H1 (cell line): ENCODE results near the gene POLR2J. TPM values are rescaled to one million over a fixed set of nuclear protein-coding genes. Genes with fewer than 3 reads are reported as not detected.

Source experiments
- CTCF ChIA-PET: fragments of 300-600 bp; sonication (Branson Sonifier 250); formaldehyde crosslinking; loops from one replicate; lab custom pipeline; 2021; ENCODE audit not compliant: partially characterized antibody; lab: Charles Lee
- POLR2A ChIA-PET: fragments of 300-600 bp; sonication (Branson Sonifier 250); formaldehyde crosslinking; loops from one replicate; lab custom pipeline; 2021; ENCODE audit warnings: inconsistent platforms; ENCODE audit not compliant: partially characterized antibody; lab: Charles Lee
- DNase-seq, 2 experiments: peaks; one replicate each; pipeline versions ENCODE4 v3.0.0 to v3.0.0-alpha.2; 2010 to 2022; ENCODE audit warnings: low spot score in 2 of 2, low read depth in 1 of 2, mixed read lengths in 1 of 2
- FAIRE-seq: peaks from 2 replicates; lab custom pipeline; 2011; peaks lifted over from hg19 to GRCh38; lab: Jason Lieb, UNC
- H2AFZ ChIP-seq: 2 replicates; pipeline ENCODE4 v1.8.1; 2012; ENCODE audit warnings: low read length, inconsistent platforms
- H2AK5ac ChIP-seq: 2 replicates; pipeline ENCODE4 v1.6.1; 2013; ENCODE audit warnings: low read depth, low read length
- H2BK120ac ChIP-seq: replicated peaks from 2 replicates; pipeline ENCODE3; 2013; ENCODE audit warnings: low read depth, low read length, inconsistent platforms
- H2BK12ac ChIP-seq: 2 replicates; pipeline ENCODE4 v1.6.1; 2013; ENCODE audit warnings: low read depth, low read length
- H2BK15ac ChIP-seq: 2 replicates; pipeline ENCODE4 v1.6.1; 2013; ENCODE audit warnings: low read length
- H2BK20ac ChIP-seq: 2 replicates; pipeline ENCODE4 v1.6.1; 2013; ENCODE audit warnings: low read length
- H2BK5ac ChIP-seq: 2 replicates; pipeline ENCODE4 v1.6.1; 2013; ENCODE audit warnings: low read depth, low read length
- H3K14ac ChIP-seq: 2 replicates; pipeline ENCODE4 v1.6.1; 2013; ENCODE audit warnings: inconsistent platforms; ENCODE audit not compliant: insufficient read length
- H3K18ac ChIP-seq: 2 replicates; pipeline ENCODE4 v1.6.1; 2013; ENCODE audit warnings: low read length; ENCODE audit errors: extremely low read depth
- H3K23ac ChIP-seq: 2 replicates; pipeline ENCODE4 v1.6.1; 2013; ENCODE audit warnings: inconsistent platforms; ENCODE audit not compliant: insufficient read length
- H3K23me2 ChIP-seq: 2 replicates; pipeline ENCODE4 v1.6.1; 2013; ENCODE audit warnings: low read depth, low read length
- H3K27ac ChIP-seq: 2 replicates; pipeline ENCODE4 v1.6.1; 2011; ENCODE audit warnings: low read depth, low read length, inconsistent platforms
- H3K27me3 ChIP-seq, 4 experiments: replicated peaks in 1 of 4; 1 replicate in 1 of 4; 2 replicates in 3 of 4; pipeline versions ENCODE4 v1.6.1 to v1.8.1; 2011 to 2013; ENCODE audit warnings: low read length in 3 of 4, mild to moderate bottlenecking in 3 of 4, inconsistent platforms in 2 of 4, mixed read lengths in 2 of 4, moderate library complexity in 1 of 4; ENCODE audit not compliant: control insufficient read depth in 3 of 4, insufficient read depth in 3 of 4; ENCODE audit errors: extremely low read depth in 1 of 4
- H3K36me3 ChIP-seq, 4 experiments: 2 replicates each; pipeline versions ENCODE4 v1.6.1 to v1.8.1; 2011 to 2013; ENCODE audit warnings: mild to moderate bottlenecking in 4 of 4, low read length in 3 of 4, moderate library complexity in 2 of 4, control low read depth in 1 of 4, inconsistent platforms in 1 of 4; ENCODE audit not compliant: insufficient read depth in 4 of 4, control insufficient read depth in 2 of 4
- H3K4ac ChIP-seq: replicated peaks from 2 replicates; pipeline ENCODE3; 2013; ENCODE audit warnings: low read length, low read depth, mixed read lengths, inconsistent platforms; ENCODE audit not compliant: insufficient read length
- H3K4me1 ChIP-seq, 4 experiments: replicated peaks in 1 of 4; 1 replicate in 1 of 4; 2 replicates in 3 of 4; pipeline versions ENCODE4 v1.6.1 to v1.8.1; 2011 to 2013; ENCODE audit warnings: low read length in 3 of 4, inconsistent platforms in 2 of 4, mixed read lengths in 1 of 4; ENCODE audit not compliant: insufficient read depth in 4 of 4, control insufficient read depth in 3 of 4
- H3K4me2 ChIP-seq, 2 experiments: 2 replicates each; pipeline versions ENCODE4 v1.6.1 to v1.8.1; 2011 to 2013; ENCODE audit warnings: low read depth in 2 of 2, low read length in 2 of 2, control low read depth in 1 of 2, inconsistent platforms in 1 of 2, mild to moderate bottlenecking in 1 of 2; ENCODE audit not compliant: insufficient read depth in 1 of 2
- H3K4me3 ChIP-seq, 4 experiments: fragments of 200-600, 300-600 bp in 1 of 4; sonication (generic), shearing (Covaris generic), sonication (Bioruptor Twin) in 1 of 4; 2 replicates each; pipeline versions ENCODE4 v1.5.1 to v1.8.1; 2011 to 2016; ENCODE audit warnings: low read length in 4 of 4, low read depth in 3 of 4, control low read depth in 2 of 4, inconsistent platforms in 2 of 4, mild to moderate bottlenecking in 2 of 4, mixed read lengths in 1 of 4, moderate library complexity in 1 of 4; ENCODE audit not compliant: insufficient read depth in 2 of 4; ENCODE audit errors: extremely low read depth in 1 of 4
- H3K56ac ChIP-seq: replicated peaks from 2 replicates; pipeline ENCODE3; 2013; ENCODE audit warnings: low read depth, mild to moderate bottlenecking, mixed read lengths, low read length, inconsistent platforms; ENCODE audit not compliant: insufficient read length
- H3K79me1 ChIP-seq: 2 replicates; pipeline ENCODE4 v1.6.1; 2013; ENCODE audit warnings: low read depth, low read length, control low read depth
- H3K79me2 ChIP-seq, 2 experiments: 2 replicates each; pipeline versions ENCODE4 v1.6.1 to v1.8.1; 2012 to 2013; ENCODE audit warnings: low read length in 2 of 2, mild to moderate bottlenecking in 2 of 2, inconsistent platforms in 1 of 2; ENCODE audit not compliant: insufficient read depth in 2 of 2, control insufficient read depth in 1 of 2
- H3K9ac ChIP-seq, 4 experiments: replicated peaks in 1 of 4; 1 replicate in 1 of 4; 2 replicates in 3 of 4; pipeline versions ENCODE4 v1.6.1 to v1.8.1; 2011 to 2013; ENCODE audit warnings: low read depth in 3 of 4, low read length in 3 of 4, control low read depth in 2 of 4, mild to moderate bottlenecking in 2 of 4, moderate library complexity in 2 of 4, inconsistent platforms in 1 of 4; ENCODE audit errors: extremely low read depth in 1 of 4
- H3K9me3 ChIP-seq, 2 experiments: 2 replicates each; pipeline versions ENCODE4 v1.6.1 to v1.8.1; 2012 to 2013; ENCODE audit warnings: mild to moderate bottlenecking in 2 of 2, moderate library complexity in 2 of 2, control low read depth in 1 of 2, inconsistent platforms in 1 of 2, low read depth in 1 of 2, low read length in 1 of 2, mixed read lengths in 1 of 2; ENCODE audit not compliant: insufficient read depth in 2 of 2
- H4K20me1 ChIP-seq, 2 experiments: replicated peaks in 1 of 2; 2 replicates each; pipeline versions ENCODE3 to v1.8.1; 2011 to 2013; ENCODE audit warnings: inconsistent platforms in 2 of 2, low read length in 2 of 2, mild to moderate bottlenecking in 1 of 2; ENCODE audit not compliant: insufficient read depth in 2 of 2, control insufficient read depth in 1 of 2
- H4K5ac ChIP-seq: 2 replicates; pipeline ENCODE4 v1.6.1; 2013; ENCODE audit warnings: low read length, low read depth, mixed read lengths, inconsistent platforms; ENCODE audit not compliant: insufficient read length
- H4K8ac ChIP-seq: 2 replicates; pipeline ENCODE4 v1.8.0; 2013; ENCODE audit warnings: mild to moderate bottlenecking, moderate library complexity, low read length, inconsistent platforms; ENCODE audit not compliant: insufficient read depth; ENCODE audit errors: extremely low read depth
- H4K91ac ChIP-seq: replicated peaks from 2 replicates; pipeline ENCODE3; 2013; ENCODE audit warnings: low read length, mixed read lengths, inconsistent platforms; ENCODE audit not compliant: insufficient read length
- EGR1 ChIP-seq: IDR thresholded peaks from 2 replicates; pipeline ENCODE4 v1.6.1; 2011; ENCODE audit warnings: low read depth, low read length, borderline replicate concordance
- WGBS, 2 experiments: shearing (Covaris generic) in 1 of 2; methylation state at CpG; one replicate each; pipeline versions ENCODE4 v1.1.6 to v1.1.7; 2013 to 2015; ENCODE audit warnings: low lambda C conversion rate in 2 of 2, mixed read lengths in 2 of 2, inconsistent platforms in 1 of 2, low coverage in 1 of 2, missing lambda C conversion rate in 1 of 2; ENCODE audit not compliant: insufficient replicate concordance in 2 of 2, insufficient coverage in 1 of 2, insufficient read length in 1 of 2; ENCODE audit errors: extremely low coverage in 1 of 2, missing lambda C conversion rate in 1 of 2; 5-methylcytosine and 5-hydroxymethylcytosine counted together
- polyA plus RNA-seq, 7 experiments: library from polyadenylated mRNA; depleted of rRNA in 3 of 7; stranded (reverse) in 5 of 7; unstranded in 2 of 7; fragments of >200 nt in 5 of 7; fragments of 200-250 nt in 2 of 7; gene quantifications; 1 replicate in 5 of 7; 2 replicates in 1 of 7; 4 replicates in 1 of 7; pipeline versions ENCODE4 v1.2.1 to v1.2.3, GENCODE V29; 2011 to 2013; ENCODE audit warnings: missing spikeins in 2 of 7, mixed read lengths in 2 of 7
- total RNA-seq: library from RNA; stranded (reverse); fragmentation: NEBNext Ultra II Directional; extraction: Animal tissue kit (Norgen Biotek cat#: 25700); gene quantifications from 2 replicates; pipeline ENCODE4 v1.2.1, GENCODE V29; 2021

Gene POLR2J
- total and polyA plus RNA-seq, 2 of the 8 experiments (the other 6 are each of a cell fraction or from before 2014, with no cell fraction given), result 54.1 to 113 TPM

DNA sequence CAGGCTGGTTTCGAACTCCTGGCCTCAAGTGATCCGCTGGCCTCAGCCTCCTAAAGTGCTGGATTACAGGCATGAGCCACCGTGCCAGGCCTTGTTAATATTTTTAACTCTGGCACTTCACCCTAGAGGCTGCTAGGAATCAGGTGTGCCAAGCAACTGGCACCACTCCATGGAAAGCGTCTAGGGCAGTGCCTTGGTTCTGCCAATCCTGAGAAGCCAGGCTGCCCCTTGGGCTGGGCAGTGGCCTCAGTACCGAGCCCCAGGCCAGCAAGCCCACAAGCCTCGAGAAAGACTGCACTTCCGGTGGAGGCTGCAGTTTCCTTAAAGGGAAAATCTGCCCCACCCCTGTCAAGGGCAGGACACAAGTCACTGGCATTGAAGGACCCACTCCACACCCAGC lies 25.4 kb downstream of the POLR2J start:
- Histone ChIP-seq H3K36me3 (peaks cover 4 to 15% (median 13%) of the 10 kb centered on the region in 4 experiments; a peak in 5 of 8 replicates), H4K8ac (no peak overlapping the region), H3K4me3 (no peak overlapping the region), H2BK120ac (no peak overlapping the region), H2BK15ac (no peak overlapping the region), H3K9ac (no peak overlapping the region), H3K27ac (no peak overlapping the region), H3K18ac (no peak overlapping the region), H3K9me3 (no peaks in the 10 kb centered on the region), H3K4me2 (no peak overlapping the region), H2AK5ac (no peak overlapping the region), H2BK12ac (no peak overlapping the region), H3K23me2 (no peaks in the 10 kb centered on the region; the same call in 1 of the 2 replicates), H3K79me1 (no peaks in the 10 kb centered on the region), H2AFZ (no peak overlapping the region), H3K4me1 (peaks cover 0 to 3% (median 0%) of the 10 kb centered on the region in 4 experiments; a peak in 2 of 7 replicates), H4K5ac (no peak overlapping the region), H2BK5ac (no peak overlapping the region), H3K27me3 (no peaks in the 10 kb centered on the region; a peak in 1 of 7 replicates), H3K14ac (no peak overlapping the region), H3K23ac (no peak overlapping the region), H3K56ac (no peak overlapping the region), H3K79me2 (no peaks in the 10 kb centered on the region), H4K20me1 (no peaks in the 10 kb centered on the region), H2BK20ac (no peak overlapping the region), H3K4ac (no peak overlapping the region), H4K91ac (no peak overlapping the region)
- WGBS, 2 experiments, result 93% methylated on average over 7 of the region's 7 CpGs; no CpG with 5 or more reads in 1 of the 2 experiments
- CTCF ChIA-PET, result interaction anchor here (1.6 kb wide), 1 partner anchor 46 kb away, joined by 3 read pairs; no protein-coding TSS in a partner anchor
- no peak for TF ChIP-seq EGR1
- POLR2A ChIA-PET, result interaction anchor here (1.4 to 4.5 kb wide), 6 partner anchors 7 to 58 kb away, joined by 5 to 27 read pairs (median 14); partner anchors contain the start of genes ALKBH4, LRWD1 and PRKRIP1
- FAIRE-seq, result no peak
- DNase-seq, result no peak
